Stimulated activated CD8-positive, alpha-beta memory T cell treated with anti-CD3 and anti-CD28 coated beads, Interleukin-4, amount 100 ng/mL, for 4 hours (primary cell): ENCODE results near the gene PSMD5.
"Not testable (repeated sequence)": the region's sequence is repeated elsewhere in the genome, so short reads cannot be mapped to it uniquely, and the experiment has no call there.

Source experiments
- DNase-seq, 2 donors: peaks; one replicate each; pipeline ENCODE4 v3.0.0-alpha.2; 2020; ENCODE audit warnings: low read depth in 2 of 2, low spot score in 1 of 2

The PSMD5 gene

DNA sequence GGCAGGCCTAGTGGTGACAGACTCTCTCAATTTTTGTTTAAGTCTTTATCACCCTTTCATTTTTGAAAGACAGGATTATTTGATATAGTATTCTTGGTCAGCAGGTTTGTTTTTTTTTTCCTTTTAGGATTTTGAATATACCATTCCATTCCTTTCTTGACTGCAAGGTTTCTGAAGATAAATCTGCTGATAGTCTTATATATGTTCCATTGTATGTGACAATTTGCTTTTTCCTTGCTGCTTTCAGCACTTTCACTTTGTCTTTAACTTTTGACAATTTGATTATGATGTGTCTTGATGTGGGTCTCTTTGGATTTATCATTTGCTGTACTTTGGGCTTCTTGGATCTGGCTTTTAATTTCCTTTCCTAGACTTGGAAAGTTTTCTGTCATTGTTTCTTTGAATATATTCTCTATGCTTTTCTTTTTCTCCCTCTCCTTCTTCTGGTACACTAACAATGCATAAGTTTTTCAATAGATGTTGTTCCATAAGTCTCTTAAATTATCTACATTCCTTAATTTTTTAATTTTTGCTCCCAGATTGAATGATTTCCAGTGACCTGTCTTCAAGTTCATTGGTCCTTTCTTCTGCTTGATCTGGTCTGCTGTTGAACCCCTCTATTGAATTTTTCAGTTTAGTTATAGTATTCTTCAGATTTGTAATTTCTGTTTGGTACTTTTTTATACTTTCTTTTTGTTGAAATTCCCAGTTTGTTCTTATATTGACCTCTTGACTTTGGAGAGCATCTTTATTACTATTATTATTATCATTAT lies 34.9 kb downstream of the PSMD5 start:
- no peak for DNase-seq

DNA sequence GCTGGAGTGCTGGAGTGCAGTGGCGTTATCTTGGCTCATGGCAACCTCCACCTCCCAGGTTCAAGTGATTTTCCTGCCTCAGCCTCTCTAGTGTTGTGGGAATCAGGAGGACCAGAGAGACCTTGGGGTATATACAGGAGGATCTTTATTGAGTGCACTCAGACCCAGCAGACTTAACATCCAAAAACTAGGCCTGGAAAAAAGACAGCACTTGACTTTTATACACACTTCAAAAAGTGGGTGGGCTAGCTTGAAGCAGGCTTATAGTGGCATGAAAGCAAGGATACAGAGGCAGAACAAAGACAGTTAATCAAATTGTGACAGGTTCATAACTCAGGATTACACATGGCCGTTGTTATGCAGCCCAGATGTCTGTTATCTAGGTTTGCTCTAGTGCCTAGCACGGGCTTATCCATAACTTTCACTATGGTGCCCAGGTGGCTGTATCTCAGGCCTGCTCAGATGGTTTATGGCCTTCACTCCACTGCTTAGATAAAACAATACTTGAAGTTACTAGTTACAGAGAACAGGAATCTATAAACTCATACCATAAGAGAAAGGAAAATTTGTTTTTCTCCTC lies 37.8 kb downstream of the PSMD5 start:
- not testable (repeated sequence) for DNase-seq

DNA sequence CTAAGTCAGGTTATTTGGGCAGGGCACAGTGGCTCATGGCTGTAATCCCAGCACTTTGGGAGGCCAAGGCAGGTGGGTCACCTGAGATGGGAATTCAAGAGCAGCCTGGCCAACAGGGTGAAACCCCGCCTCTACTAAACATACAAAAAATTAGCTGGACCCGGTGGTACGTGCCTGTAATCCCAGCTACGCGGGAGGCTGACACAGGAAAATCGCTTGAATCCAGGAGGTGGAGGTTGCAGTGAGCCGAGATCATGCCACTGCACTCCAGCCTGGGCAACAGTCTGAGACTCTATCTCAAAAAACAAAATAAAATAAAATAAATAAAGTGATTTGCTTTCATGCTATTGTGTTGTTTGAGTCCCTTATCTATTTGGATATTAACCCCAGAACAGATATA lies 41.3 kb downstream of the PSMD5 start:
- no peak for DNase-seq

DNA sequence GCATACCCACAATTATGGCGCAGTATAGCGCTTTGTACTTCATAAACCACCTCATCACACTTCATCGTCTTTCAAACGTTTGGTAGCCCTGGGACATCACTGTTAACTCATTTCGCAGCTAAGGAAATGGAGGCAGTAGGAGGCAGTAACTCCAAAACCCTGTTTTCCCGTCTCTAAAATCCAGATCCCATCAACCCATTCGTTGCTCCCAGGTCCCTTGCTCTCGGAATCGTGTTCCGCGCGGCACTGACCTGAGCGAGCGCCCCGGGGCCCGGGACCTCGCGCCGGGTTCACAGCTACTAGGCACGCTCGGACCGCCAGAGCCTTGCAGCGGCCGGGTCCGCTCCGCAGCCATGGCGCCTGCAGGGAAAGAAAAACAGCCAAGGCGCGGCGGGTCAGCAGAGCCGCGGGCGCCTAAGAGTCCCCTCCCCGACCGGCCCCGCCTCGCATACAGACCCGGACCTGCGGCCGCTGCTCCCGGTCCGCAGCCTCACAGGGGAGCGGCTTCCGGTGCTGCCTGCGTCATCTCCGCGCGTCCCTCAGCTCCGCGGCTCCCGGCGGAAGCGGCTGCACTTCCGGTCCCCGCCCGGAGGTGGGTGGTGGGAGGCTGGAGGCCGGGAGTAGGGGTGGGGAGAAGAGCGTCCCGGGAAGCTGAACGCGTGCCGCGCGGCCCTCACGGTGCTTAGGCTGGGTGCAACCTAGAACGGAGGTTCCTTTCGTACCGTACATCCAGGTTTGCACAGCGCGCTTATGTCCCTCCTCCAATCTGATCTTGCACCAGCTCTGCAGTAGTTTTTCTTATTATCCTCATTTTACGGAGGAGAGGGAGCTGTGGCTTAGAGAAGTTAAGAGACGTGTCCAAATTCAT lies 49.6 kb downstream of the PSMD5 start, which contains the start of gene FBXW2:
FBXW2 (minus strand) TSS at position 519 of the 868 bp plus-strand sequence. CDS start 5,158 bp downstream, outside the sequence.
- DNase-seq: peak; percentile 57 to 72

DNA sequence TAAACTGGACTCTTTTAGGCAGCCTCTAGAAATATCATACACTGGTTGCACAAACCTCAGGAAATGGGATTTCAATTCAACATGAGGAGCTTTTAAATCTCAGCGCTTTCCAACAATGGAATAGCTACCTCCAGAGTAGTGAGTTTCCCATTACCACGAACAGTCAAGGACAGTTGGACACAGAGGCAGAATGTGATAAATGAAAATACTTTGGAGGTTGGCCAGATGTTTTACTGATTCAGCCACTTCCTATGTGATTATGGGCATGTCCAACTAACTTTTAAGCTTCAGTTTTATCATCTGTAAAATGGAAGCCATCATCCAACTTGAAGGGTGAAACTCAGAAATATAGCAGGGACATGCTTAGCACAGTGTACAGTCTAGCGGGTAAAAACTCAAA lies 51.6 kb downstream of the PSMD5 start:
- DNase-seq: no peak

DNA sequence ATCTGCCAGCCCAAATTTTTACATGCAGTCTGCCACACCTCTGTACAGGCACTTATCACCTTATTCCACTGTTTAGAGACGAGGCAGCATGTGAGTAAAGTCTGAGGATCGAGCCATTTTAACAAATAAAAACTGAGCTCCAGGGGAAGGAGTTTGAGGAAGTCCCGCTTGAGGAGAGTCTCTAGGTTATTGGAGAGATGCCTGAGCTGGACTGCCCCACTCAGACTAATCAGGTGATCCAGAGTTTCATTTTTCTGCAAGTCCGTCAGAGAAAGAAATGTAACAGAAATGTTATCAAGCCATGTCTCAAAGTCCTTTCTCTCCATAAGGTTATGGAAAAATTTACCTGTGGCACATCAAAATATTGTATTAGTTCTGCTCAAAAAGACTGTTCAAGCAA lies 54.8 kb downstream of the PSMD5 start:
- no peak for DNase-seq

DNA sequence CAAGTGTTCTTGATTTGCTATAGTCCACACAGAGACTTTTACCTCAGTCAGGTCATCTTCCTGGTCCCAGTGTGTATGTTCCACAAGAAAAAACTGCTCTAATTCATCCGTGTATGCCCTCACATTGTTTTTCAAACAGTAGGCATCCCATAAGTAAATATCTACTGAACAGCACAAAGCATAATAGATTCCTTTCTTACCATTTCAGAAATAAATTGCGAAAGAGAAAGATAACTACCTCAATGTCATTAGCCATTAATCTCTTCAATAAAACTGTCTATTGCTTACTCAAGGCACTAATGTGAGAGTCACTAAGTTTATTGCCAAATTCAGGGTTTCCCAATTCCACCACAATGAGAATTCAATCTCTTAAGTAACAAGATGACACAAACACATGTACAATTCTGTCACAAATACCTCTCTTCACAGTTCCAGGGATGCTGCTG lies 59.1 kb downstream of the PSMD5 start:
- DNase-seq: no peak

DNA sequence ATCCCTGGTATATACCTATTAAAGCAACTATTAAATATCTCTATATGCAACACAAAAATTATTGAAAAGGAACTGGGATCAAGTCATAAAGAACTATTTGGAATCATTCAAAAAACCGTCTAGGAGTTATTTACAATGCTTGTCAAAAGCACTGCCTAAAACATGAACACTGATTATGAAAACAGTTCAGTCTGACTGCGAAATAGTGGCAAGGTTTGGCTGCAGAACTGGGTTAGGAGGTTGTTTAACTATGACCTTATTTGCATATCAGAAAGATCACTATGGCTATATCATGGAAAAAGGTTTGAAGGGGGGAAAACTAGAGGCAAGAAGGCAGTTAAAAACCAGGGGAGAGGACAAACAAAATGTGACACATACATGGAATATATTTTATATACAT lies 61.5 kb downstream of the PSMD5 start:
- DNase-seq: no peak

DNA sequence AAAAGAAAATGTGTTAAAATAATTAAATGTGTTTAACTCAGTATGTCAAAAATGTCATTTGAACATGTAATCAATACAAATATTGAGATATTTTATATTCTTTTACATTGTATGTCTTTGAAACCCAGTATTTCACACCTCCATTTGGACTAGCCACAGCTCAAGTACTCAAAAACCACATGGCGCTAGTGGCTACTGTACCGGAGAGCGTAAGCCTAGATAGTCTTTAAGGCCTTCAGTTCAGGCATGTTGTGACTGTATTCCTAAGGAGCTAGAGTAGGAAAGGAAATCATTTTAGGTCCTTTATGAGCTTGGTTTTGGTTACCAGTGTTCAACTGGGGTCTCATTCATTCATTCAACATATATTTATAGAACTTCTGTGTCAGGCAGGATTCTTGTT lies 62.4 kb downstream of the PSMD5 start:
- no peak for DNase-seq

DNA sequence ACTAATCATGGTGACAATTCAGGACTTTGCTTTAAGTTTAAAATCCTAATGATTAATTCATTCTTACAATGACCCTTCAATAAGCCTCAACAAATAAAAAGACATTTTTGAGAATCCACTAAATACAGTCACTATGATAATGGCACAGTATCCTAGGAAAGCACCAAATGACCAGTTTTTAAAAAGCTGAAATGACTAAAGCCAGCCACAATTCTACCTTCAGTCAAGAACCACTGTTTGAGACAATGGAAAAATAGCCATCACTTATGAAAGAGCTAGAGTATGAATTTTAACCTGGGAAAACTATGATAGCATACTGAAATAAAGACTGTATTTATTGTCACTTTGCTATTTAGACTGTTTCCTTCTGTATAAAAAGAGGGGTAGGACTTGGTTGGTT lies 63.5 kb downstream of the PSMD5 start:
- no peak for DNase-seq

DNA sequence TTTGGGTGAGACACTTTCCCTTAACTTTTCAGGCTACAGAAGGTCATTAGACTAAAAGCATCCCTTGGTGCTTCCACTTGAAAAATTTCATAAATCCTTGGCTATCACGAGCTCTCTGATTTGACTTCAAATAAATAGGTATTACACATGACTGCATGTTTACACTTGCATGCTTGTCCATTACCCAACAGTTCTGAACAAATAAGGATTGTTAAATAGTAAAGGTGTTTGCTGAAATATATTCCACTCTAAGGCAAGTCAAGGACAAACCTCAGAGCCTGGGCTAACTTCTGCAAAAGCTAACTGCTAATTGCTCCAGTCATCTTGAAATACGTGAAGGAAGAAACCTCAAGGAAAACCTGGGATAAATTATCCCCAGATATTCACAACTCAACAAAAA lies 64.0 kb downstream of the PSMD5 start:
- DNase-seq: no peak

DNA sequence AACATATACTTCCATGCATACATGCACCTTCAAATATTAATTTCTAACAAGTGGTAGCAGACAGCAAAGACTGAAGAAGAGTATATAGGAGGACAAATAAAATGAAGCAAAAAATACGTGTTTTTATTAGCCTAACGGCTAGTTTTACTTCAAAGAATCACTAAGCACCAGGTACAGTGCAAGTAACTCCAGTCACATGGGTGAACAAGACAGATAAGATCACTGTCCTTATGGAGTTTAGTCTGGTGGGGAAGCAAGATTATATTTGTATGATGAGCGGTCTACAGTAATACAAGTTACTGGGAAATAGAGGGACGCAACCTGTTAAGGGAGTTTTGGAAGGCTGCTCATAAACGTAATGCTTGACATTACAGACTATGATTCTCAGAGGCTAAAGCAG lies 65.5 kb downstream of the PSMD5 start:
- no peak for DNase-seq

DNA sequence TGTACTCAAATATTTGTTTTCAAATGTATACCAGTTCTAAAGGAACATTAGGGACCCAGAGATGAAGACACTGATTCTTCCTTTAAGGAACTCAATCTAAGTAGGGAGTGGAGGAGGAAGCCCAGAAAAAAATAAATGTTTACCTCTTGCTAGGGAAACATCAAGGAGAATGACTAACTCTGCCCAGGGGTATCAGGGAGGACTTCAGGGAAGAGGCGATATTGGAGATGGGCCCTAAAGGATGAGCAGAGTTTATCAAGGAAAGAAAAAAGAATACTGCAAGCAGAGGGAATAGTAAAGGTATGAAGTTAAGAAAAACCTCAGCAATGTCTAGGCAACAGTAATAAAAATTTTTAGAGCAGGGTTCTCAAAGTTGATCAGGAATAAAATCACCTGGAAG lies 65.9 kb downstream of the PSMD5 start:
- no peak for DNase-seq

DNA sequence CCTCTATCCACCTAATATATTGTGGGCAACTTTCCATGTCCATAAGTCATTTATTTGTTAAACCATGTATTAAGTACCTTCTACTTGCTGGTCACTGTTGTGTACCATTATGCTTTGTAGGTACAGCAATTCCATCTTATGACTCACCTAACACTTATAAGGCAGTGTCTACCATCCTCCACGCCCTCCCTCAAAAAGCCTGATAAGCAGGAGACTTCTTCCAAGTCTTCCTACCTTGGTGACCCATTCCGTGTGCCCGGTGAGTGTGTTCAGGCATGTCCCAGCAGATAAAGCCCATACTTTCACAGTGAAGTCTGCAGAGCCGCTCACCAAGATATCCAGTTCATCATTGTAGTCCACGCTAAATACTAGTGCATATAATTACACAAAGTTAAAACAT lies 66.9 kb downstream of the PSMD5 start:
- no peak for DNase-seq

DNA sequence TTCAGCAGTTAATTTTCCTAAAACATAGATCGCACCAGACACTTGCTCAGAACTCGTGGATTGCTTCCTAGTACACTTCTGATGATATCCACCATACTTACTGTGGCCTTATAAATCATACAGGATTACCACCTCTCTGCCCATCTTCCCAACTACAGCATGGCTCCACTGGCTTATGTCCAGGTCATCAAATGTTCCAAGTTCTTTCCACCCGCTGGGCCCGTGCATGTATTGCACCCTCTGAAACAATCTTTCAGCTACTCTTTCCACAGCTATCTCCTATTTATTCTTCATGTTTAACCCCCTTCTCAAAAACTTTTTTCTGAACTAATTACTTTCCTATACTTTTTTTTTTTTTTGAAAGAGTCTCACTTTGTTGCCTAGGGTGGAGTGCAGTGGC lies 68.0 kb downstream of the PSMD5 start:
- no peak for DNase-seq

DNA sequence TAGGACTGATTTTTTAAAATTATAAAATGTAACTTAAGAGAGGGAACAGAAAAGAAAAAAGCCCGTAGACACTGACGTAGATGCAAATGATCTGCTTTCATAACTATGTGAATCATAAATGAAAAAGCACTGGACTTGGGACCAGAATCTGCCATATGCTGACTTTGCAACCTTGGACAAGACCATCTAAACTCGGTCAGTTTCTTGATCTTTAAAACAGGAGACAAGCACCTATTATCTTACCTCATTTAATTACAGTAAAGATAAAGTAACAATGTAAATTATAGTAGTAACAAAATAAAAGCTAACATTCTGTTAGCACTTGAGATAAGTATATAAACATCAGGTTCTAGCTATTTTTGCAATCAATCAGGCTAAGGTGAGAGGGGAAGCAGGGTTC lies 69.5 kb downstream of the PSMD5 start:
- no peak for DNase-seq

DNA sequence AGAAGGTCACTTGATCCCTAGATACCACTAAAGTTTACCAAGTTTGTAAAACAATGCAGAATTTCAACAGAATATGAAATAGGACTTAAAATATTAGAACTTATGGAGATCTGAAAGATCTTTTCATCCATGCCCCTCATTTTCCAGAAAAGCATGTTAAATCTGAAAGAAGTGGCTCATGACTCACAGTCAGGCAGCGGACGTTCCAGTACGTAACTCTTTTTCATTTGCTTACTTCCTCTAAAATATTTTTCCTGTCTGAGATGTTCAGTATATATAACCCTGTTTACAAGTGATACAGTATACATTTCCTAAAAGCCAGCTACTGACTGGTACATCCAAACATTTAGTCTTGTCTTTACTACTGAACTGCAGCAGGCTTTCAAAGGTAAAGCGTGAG lies 71.8 kb downstream of the PSMD5 start:
- no peak for DNase-seq

DNA sequence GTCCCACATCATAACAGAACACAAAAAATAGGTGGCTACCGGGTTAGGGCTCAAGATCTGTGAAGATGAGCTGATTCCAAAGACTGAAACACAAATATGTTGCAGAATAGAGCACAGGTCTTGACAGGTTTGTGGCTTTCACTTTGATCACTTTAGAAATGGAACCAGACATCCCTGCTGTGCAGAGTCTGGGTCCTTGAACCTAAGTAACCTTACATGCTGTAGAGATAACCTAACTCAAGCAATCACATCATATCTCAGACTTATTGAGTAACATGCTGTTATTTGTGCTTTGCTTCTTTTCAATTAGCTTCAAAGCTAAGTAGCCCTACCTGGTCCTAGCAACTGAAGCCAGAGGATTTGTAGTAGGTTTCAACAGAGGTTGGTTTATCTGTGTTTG lies 73.8 kb downstream of the PSMD5 start:
- no peak for DNase-seq

DNA sequence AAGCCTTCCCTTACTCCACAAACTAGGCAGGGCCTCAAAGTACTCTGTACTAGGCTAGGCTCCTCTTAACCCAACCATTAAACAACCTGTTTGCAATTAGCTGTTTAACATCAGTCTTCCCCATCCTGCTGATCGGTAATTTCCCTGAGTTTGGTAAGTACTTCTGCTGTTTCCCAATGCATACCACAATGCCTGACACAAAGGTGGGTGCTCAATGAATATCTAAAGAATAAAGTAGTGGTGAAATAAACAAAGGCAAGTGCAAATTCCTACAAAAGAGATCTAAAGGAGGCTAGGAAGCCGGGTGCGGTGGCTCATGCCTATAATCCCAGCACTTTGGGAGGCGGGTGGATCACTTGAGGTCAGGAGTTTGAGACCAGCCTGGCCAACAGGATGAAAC lies 74.5 kb downstream of the PSMD5 start:
- no peak for DNase-seq

DNA sequence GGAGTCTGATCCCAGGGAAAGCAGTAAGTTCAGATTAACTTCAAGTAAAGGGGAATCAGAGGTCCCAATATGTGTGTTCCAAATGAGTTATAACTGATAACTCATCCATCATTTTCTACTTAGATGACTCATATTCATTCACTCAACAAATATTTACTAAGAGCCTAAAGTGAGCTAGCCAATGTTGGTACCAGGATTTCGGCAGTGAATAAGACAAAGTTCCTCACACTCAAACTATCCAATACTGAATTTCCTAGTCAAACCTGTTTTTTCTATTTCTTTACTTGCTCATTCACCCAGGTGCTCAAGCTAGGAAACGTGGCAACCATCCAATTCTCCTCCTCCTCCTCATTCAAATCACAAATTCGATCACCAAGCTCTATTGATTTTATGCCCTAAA lies 75.3 kb downstream of the PSMD5 start:
- DNase-seq: no peak
